Skeletal muscle satellite cell (primary cell): ENCODE data around the gene BICD1.

ENCODE experiments used
- H3K27me3 ChIP-seq: 2 replicates; pipeline ENCODE4 v1.7.0; 2013; ENCODE audit warnings: low read length; ENCODE audit not compliant: control insufficient read depth, insufficient read depth
- H3K36me3 ChIP-seq: 2 replicates; pipeline ENCODE4 v1.7.0; 2013; ENCODE audit warnings: mild to moderate bottlenecking, control low read depth, low read length; ENCODE audit not compliant: insufficient read depth
- H3K4me1 ChIP-seq: 2 replicates; pipeline ENCODE4 v1.7.0; 2013; ENCODE audit warnings: low read length; ENCODE audit not compliant: control insufficient read depth, insufficient read depth
- H3K4me2 ChIP-seq: 2 replicates; pipeline ENCODE4 v1.7.0; 2013; ENCODE audit warnings: mild to moderate bottlenecking, low read length
- H3K4me3 ChIP-seq: 2 replicates; pipeline ENCODE4 v1.7.0; 2013; ENCODE audit warnings: low read length
- H3K9ac ChIP-seq: 2 replicates; pipeline ENCODE4 v1.7.0; 2013; ENCODE audit warnings: mild to moderate bottlenecking, low read depth, low read length, moderate library complexity
- H3K9me3 ChIP-seq: replicated peaks from 2 replicates; pipeline ENCODE4 v1.7.0; 2013; ENCODE audit warnings: mild to moderate bottlenecking, control low read depth, low read length

BICD1 gene

GRCh38 chr12:32253154-32253790 lies 146.6 kb downstream of the BICD1 start:
- Histone ChIP-seq H3K9ac (no peak overlapping the region), H3K4me1 (no peaks in the 10 kb centered on the region), H3K4me2 (no peak overlapping the region), H3K9me3 (no peaks in the 10 kb centered on the region), H3K4me3 (no peak overlapping the region), H3K27me3 (no peaks in the 10 kb centered on the region), H3K36me3 (no peaks in the 10 kb centered on the region)

GRCh38 chr12:32254260-32254956 lies 147.8 kb downstream of the BICD1 start:
- Histone ChIP-seq H3K4me2 (no peak overlapping the region), H3K9ac (no peak overlapping the region), H3K4me1 (no peaks in the 10 kb centered on the region), H3K27me3 (no peaks in the 10 kb centered on the region), H3K36me3 (no peaks in the 10 kb centered on the region), H3K9me3 (no peaks in the 10 kb centered on the region), H3K4me3 (no peak overlapping the region)

- Histone ChIP-seq H3K27me3 (no peaks in the 10 kb centered on the region), H3K4me1 (no peaks in the 10 kb centered on the region), H3K9me3 (no peaks in the 10 kb centered on the region), H3K4me2 (no peak overlapping the region), H3K9ac (no peak overlapping the region), H3K36me3 (no peaks in the 10 kb centered on the region), H3K4me3 (no peak overlapping the region)
Measured at GRCh38 chr12:32255588-32255987, 148.9 kb downstream of the BICD1 start.

- no peaks in the 10 kb centered on the region for H3K36me3 ChIP-seq
- H3K9ac ChIP-seq = no peak overlapping the region
Measured at GRCh38 chr12:32257695-32258496, 151.2 kb downstream of the BICD1 start.

DNA sequence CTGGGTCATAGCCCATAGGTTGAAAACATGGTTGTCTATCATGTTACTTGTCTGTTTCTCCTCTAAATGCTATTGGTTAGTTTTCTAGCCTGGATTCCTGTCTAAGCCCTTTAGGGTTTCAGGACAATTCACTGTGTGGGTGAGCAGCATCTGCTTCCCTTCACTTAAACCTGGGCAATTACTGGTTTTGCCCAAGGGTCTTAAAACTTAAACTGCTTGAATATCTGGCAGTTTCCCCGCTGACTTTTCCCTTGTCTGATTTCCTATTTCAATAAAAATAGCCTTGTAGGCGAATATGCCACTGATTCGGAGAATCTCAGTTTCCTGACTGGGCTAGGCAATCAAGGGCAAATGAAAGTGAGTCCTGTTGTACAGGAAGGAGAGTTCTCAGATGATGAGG lies 154.0 kb downstream of the BICD1 start:
- H3K4me3 ChIP-seq = no peak overlapping the region
- H3K9me3 ChIP-seq = no peaks in the 10 kb centered on the region
- no peaks in the 10 kb centered on the region for H3K27me3 ChIP-seq
- H3K36me3 ChIP-seq = no peaks in the 10 kb centered on the region
- peaks cover 5% of the 10 kb centered on the region for H3K4me1 ChIP-seq
- no peak overlapping the region for H3K9ac ChIP-seq
- H3K4me2 ChIP-seq = no peak overlapping the region

More at GRCh38 chr12:32257695-32258496, 151.2 kb downstream of the BICD1 start:
- H3K4me1 ChIP-seq = no peaks in the 10 kb centered on the region
- no peaks in the 10 kb centered on the region for H3K27me3 ChIP-seq
- no peak overlapping the region for H3K4me3 ChIP-seq
- no peaks in the 10 kb centered on the region for H3K9me3 ChIP-seq
- no peak overlapping the region for H3K4me2 ChIP-seq

GRCh38 chr12:32261638-32262037 lies 155.0 kb downstream of the BICD1 start:
- Histone ChIP-seq H3K4me3 (no peak overlapping the region), H3K9me3 (no peaks in the 10 kb centered on the region), H3K9ac (no peak overlapping the region), H3K4me1 (peaks cover 5% of the 10 kb centered on the region), H3K4me2 (no peak overlapping the region), H3K27me3 (no peaks in the 10 kb centered on the region), H3K36me3 (no peaks in the 10 kb centered on the region)

DNA sequence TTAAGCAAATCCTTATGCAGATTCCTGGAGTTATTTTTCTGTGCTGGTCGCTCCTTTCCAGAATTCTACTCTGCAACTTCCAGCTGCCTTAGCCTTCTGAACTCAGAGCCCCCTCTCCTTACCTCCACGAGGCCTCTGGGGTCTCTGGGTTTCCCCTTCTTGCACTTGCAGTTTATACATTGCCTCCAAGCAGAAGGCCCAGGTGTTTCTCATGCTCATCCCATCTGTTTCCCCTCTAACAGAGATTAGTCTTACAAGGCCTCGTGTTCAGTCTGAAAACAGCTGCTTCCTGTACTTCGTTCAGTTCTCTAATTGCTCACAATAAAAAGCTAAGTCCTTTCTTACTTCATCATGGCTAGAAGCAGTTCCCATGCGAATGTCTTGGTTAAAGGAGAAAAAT lies 158.3 kb downstream of the BICD1 start:
- no peaks in the 10 kb centered on the region for H3K27me3 ChIP-seq
- H3K4me1 ChIP-seq = peaks cover 5% of the 10 kb centered on the region
- no peak overlapping the region for H3K4me2 ChIP-seq
- H3K9me3 ChIP-seq = no peaks in the 10 kb centered on the region
- no peak overlapping the region for H3K4me3 ChIP-seq
- H3K36me3 ChIP-seq = no peaks in the 10 kb centered on the region
- no peak overlapping the region for H3K9ac ChIP-seq

DNA sequence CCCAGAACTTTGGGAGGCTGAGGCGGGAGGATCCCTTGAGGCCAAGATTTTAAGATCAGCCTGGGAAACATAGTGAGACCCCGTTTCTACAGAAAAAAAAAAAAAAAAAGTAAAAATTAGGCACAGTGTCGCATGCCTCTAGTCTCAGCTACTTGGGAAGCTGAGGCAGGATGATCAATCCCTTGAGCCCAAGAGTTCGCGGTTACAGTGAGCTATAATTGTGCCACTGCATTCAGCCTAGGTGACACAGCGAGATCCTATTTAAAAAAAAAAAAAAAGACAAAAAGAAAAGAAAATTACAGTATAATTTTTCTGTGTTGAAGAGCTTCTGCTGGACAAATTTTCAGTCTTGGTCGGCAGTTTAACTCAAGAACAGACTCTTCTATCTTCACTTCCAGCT lies 158.8 kb downstream of the BICD1 start:
- Histone ChIP-seq H3K36me3 (no peaks in the 10 kb centered on the region), H3K4me1 (peaks cover 5% of the 10 kb centered on the region), H3K4me3 (no peak overlapping the region), H3K9ac (no peak overlapping the region), H3K4me2 (no peak overlapping the region), H3K27me3 (no peaks in the 10 kb centered on the region), H3K9me3 (no peaks in the 10 kb centered on the region)

- no peaks in the 10 kb centered on the region for H3K27me3 ChIP-seq
- no peaks in the 10 kb centered on the region for H3K9me3 ChIP-seq
- H3K4me3 ChIP-seq = no peak overlapping the region
- no peaks in the 10 kb centered on the region for H3K36me3 ChIP-seq
- H3K9ac ChIP-seq = no peak overlapping the region
- H3K4me1 ChIP-seq = peaks cover 6% of the 10 kb centered on the region
- no peak overlapping the region for H3K4me2 ChIP-seq
Measured at GRCh38 chr12:32265951-32266350, 159.3 kb downstream of the BICD1 start.

DNA sequence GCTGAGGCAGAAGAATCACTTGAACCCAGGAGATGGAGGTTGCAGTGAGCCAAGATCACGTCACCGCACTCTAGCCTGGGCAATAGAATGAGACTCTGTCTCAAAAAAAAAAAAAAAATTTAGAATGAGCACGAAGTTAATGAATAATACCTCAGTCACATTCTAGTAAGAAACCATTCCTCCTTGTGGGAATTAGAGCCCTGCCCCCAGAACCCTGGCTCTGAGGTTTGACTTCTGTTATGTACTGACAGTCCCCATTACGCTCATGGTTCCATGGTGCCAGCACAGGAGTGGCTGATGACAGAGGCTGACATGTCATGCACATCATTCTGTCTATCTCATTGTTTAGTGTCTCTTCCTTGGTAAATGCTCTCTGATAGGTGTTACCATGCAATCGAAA lies 160.1 kb downstream of the BICD1 start:
- Histone ChIP-seq H3K27me3 (no peaks in the 10 kb centered on the region), H3K9ac (no peak overlapping the region), H3K4me2 (no peak overlapping the region), H3K36me3 (no peaks in the 10 kb centered on the region), H3K9me3 (no peaks in the 10 kb centered on the region), H3K4me1 (peaks cover 14% of the 10 kb centered on the region), H3K4me3 (no peak overlapping the region)

DNA sequence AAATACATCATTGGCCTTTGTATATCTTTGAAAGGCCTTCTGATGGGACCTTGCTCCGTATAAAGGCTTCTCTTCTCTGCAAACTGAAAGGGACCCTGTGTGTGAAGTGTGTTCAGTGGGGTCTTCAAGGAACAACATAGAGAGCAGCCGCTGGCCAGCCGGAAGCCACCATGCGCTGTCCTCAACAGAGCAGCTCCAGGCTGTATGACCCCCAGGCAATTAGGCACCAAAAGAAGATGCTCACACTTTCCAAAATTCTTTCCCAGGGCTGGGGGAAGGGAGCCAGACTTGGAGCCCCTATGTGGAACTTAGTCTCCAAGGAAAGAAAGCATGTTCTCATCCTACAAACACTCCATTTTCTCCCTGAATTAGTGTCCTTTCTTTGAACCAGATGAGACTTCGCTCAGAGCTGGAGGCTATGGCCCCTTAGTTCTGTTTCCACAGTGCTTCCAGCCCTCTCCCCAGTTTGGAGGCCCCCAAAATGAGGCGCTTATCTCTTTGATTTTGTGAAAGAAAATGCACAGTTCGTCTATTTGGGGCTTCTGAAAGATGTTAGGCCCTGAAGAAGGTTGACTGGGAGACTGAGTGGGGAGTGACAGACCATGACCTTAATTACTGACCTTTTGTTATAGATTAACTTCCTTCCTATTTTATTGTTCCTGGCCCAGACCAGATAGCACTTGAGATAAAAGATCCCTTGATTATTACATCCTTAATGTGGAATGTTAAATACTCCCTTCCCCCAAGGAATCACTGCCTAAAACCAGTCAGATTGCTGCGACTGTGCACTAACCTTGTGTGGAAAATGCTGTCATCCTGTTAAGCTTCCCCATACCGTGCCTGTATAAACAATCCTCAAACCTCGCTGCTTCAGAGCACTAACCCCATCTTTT lies 164.4 kb downstream of the BICD1 start:
- Histone ChIP-seq H3K36me3 (no peaks in the 10 kb centered on the region), H3K9me3 (no peaks in the 10 kb centered on the region), H3K4me1 (peaks cover 21% of the 10 kb centered on the region), H3K9ac (no peak overlapping the region), H3K27me3 (no peaks in the 10 kb centered on the region), H3K4me3 (no peak overlapping the region), H3K4me2 (no peak overlapping the region)
